HCT116 (cell line): ENCODE results near the gene ACER2.

Experiments used
- EZH2 ChIP-seq: fragments of 200-600 bp; sonication (generic); IDR thresholded peaks from 2 replicates; pipeline ENCODE4 v1.6.1; 2017; ENCODE audit warnings: antibody characterized with exemption, mixed run types
- TF ChIP-seq, protein P1 (sequence below), 3 experiments: fragments of 200-600 bp in 1 of 3; sonication (generic) in 1 of 3; IDR thresholded peaks in 2 of 3; conservative IDR thresholded peaks in 1 of 3; 2 replicates each; pipeline ENCODE4 v1.5.1; 2012 to 2017; ENCODE audit warnings: low read depth in 2 of 3, low read length in 2 of 3, antibody characterized with exemption in 1 of 3, borderline replicate concordance in 1 of 3, control low read depth in 1 of 3, mild to moderate bottlenecking in 1 of 3, mixed read lengths in 1 of 3, mixed run types in 1 of 3, moderate library complexity in 1 of 3; ENCODE audit not compliant: insufficient read depth in 1 of 3

- TF ChIP-seq, protein P1, sequence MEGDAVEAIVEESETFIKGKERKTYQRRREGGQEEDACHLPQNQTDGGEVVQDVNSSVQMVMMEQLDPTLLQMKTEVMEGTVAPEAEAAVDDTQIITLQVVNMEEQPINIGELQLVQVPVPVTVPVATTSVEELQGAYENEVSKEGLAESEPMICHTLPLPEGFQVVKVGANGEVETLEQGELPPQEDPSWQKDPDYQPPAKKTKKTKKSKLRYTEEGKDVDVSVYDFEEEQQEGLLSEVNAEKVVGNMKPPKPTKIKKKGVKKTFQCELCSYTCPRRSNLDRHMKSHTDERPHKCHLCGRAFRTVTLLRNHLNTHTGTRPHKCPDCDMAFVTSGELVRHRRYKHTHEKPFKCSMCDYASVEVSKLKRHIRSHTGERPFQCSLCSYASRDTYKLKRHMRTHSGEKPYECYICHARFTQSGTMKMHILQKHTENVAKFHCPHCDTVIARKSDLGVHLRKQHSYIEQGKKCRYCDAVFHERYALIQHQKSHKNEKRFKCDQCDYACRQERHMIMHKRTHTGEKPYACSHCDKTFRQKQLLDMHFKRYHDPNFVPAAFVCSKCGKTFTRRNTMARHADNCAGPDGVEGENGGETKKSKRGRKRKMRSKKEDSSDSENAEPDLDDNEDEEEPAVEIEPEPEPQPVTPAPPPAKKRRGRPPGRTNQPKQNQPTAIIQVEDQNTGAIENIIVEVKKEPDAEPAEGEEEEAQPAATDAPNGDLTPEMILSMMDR (IDR thresholded peaks at IDR 0.05 in 2 of 3, conservative IDR thresholded peaks at IDR 0.05 in 1 of 3; ENCODE audit: borderline replicate concordance in 1 of 3, insufficient read depth in 1 of 3, low read depth in 2 of 3, low read length in 2 of 3): no peak
- TF ChIP-seq EZH2: no peak
Observed at GRCh38 chr9:19397845-19398244, 11.0 kb upstream of the ACER2 start.
